Activated T-cell treated with anti-CD3 and anti-CD28 coated beads for 24 hours (primary cell): Measurements from ENCODE around the gene HNRNPUL1.

Source experiments
- DNase-seq: peaks from one replicate; pipeline ENCODE4 v3.0.0-alpha.2; 2020; ENCODE audit warnings: low read depth

The HNRNPUL1 gene

DNA sequence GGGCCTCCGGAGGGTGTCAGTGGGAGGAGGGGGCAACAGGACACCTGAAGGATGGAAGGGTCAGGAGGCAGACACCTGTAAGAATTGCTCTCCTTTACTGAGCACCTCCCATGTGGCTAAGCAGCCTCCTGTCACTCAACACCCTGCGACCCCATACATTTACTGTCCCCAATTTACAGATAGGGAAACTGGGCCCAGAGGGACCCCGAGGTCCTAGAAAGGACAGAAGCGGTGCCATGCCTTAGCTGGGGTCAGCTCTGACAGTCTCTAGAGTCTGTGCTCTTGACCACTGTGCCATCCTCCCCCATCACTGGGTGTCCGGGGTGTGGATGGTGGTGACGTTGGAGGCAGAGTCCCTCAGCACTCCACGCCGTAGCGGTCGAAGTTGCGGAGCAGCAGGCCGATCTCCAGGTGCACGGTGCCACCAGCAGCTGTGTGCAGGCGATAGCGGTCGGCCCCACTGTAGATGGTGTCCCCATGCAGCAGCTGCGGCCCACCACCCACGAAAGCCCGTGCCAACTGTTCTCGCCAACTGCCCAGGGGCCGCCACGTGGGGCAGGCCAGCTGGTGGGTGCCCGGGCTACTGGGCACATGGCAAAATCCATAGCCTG lies 90.3 kb downstream of the HNRNPUL1 start:
- no peak for DNase-seq

- no peak for DNase-seq
Observed at GRCh38 chr19:41355035-41355434, 90.9 kb downstream of the HNRNPUL1 start.

- DNase-seq: no peak
Observed at GRCh38 chr19:41355802-41356201, 91.6 kb downstream of the HNRNPUL1 start.

DNA sequence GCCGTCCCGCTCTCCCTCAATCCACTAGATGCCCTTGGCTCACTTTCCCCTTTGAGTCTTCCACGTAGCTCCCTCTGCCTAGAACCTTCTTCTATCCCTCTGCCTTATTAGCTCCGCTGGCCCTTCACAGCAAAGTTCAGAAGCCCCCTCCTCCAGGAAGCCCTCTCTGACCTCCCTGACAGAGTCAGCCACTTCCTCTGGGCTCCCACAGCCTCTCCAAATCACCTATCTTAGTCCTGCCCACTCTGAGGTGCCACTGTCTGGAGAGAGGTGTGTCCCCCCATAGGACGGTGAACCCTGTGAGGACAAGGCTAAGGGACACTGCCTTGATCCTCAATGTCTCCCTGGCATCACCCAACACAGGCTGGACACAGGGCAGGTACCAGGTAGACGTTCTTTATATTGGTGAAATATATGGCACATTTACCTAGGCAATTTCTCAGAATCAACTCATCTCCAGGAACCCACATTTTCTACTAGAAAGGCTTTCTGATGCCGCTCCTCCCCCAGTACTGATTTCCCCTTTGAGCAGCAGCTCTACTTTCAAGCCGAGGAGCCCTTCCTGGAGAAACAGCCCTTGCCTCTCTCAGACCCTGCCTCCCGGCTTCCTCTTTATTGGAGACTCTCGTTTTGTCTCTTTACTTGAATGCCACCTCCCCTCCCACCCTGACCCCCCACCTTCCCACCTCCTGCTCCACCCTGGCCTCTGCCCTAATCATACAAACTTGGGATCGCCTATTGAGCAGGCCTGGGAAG lies 93.0 kb downstream of the HNRNPUL1 start:
- no peak for DNase-seq
